ENCODE results near the gene RAVER1. TPM values are rescaled to one million over a fixed set of nuclear protein-coding genes. Genes with fewer than 3 reads are reported as not detected.

RAVER1 gene
- total and polyA plus RNA-seq, 9 of the 15 experiments (the other 6 are each of a cell fraction or from before 2014, with no cell fraction given): 0.06 to 113 (median 7.0) TPM

DNA sequence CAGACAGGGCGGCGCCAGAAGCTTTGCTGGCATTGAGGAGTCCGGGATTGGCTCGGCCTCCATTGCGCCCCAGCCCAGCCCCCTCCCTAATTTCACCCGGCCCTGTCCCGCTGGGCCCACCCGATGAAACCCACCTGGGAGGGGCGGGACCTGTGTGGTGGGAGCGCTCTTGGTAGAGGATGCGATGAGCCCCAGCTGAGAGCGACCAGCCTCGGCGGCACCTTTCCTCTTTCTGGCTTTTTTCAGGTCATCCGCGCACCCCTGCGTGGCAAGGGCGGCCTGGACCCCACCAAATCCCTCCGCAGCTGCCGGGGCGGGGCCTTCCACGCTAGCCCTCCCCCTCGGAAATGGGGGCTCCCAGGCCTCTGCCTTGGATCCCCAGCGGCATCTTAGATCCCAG lies 23.9 kb downstream of the RAVER1 start, which contains the start of gene ZGLP1:
Gene ZGLP1 (minus strand): TSS at position 393 of the 400 bp plus-strand sequence.
- peaks cover 18 to 47% of the 10 kb centered on the region in 2 experiments; a peak in 4 of 5 replicates for H3K4me1 ChIP-seq (replicated peaks in 1 of 2; ENCODE audit: control insufficient read depth in 2 of 2, insufficient read depth in 2 of 2, low read length in 2 of 2)
- H3K4me3 ChIP-seq: no peak within 1 kb of the TSS
- no peak for DNase-seq (ENCODE audit: extremely low read depth in 1 of 4, low spot score in 3 of 4)
- intact Hi-C loops (cut with micrococcal nuclease): no loop called here
- CTCF ChIA-PET (ENCODE audit: low intra/inter-chr PET ratio): no interaction called here
- in situ Hi-C loops (cut with MboI): no loop called here
- peaks cover 37% of the 10 kb centered on the region; the same call in 1 of the 3 replicates for H3K36me3 ChIP-seq (ENCODE audit: control insufficient read depth, insufficient read depth, low read length)
- H3K4me2 ChIP-seq (ENCODE audit: insufficient read depth, low read length): no peak within 1 kb of the TSS
- no peak for FAIRE-seq
- no peak within 1 kb of the TSS for H2AFZ ChIP-seq (ENCODE audit: low read depth, low read length)
- no peaks in the 10 kb centered on the region for H3K9me1 ChIP-seq (ENCODE audit: control insufficient read depth, insufficient read depth, low read length)
- no peaks in the 10 kb centered on the region for H4K20me1 ChIP-seq (replicated peaks; ENCODE audit: control insufficient read depth, insufficient read depth, low read length)
- peak within 1 kb of the TSS in 1 of 2 experiments; percentile 70; a peak in 2 of 4 replicates for H3K9ac ChIP-seq (ENCODE audit: insufficient read depth in 1 of 2, low read depth in 2 of 2, low read length in 2 of 2)
- POLR2A ChIA-PET: interaction anchor here (1.7 kb wide), 1 partner anchor 11 kb away, joined by 4 read pairs; no protein-coding TSS in a partner anchor
- H3K27me3 ChIP-seq (ENCODE audit: control insufficient read depth in 2 of 2, insufficient read depth in 2 of 2, low read length in 2 of 2): no peaks in the 10 kb centered on the region
- no peak for ATAC-seq
- WGBS (ENCODE audit: insufficient coverage, low coverage, missing lambda C conversion rate): 96% methylated on average over 14 of the region's 24 CpGs
- no TSS peak for BruUV-seq (replicated peaks)
- no peak within 1 kb of the TSS for H3K27ac ChIP-seq (ENCODE audit: extremely low read depth, low read depth, low read length)
- H3K79me2 ChIP-seq (ENCODE audit: control insufficient read depth, insufficient read depth, low read length): peaks cover 7% of the 10 kb centered on the region; the same call in 2 of the 3 replicates
- H3K9me3 ChIP-seq (replicated peaks; ENCODE audit: control insufficient read depth, insufficient read depth, low read depth, low read length): no peaks in the 10 kb centered on the region
- peak; percentile 33 for TF ChIP-seq POLR2G (IDR thresholded peaks at IDR 0.05; ENCODE audit: low read depth, low read length)
- TF ChIP-seq ZNF431 (CRISPR knock-in tag; IDR thresholded peaks at IDR 0.05): no peak
- no peak for TF ChIP-seq ETV6 (IDR thresholded peaks at IDR 0.05; ENCODE audit: borderline replicate concordance in 1 of 2, low read depth in 2 of 2, low read length in 1 of 2)
- no peak for TF ChIP-seq ETV6 (CRISPR knock-in tag; IDR thresholded peaks at IDR 0.05; ENCODE audit: borderline replicate concordance)
- no peak for TF ChIP-seq ZEB2 (IDR thresholded peaks at IDR 0.05)
- TF ChIP-seq CGGBP1 (CRISPR knock-in tag; IDR thresholded peaks at IDR 0.05): no peak
- no peak for TF ChIP-seq TGIF2 (CRISPR knock-in tag; IDR thresholded peaks at IDR 0.05)
- no peak for TF ChIP-seq ZC3H4 (CRISPR knock-in tag; IDR thresholded peaks at IDR 0.05; ENCODE audit: borderline replicate concordance)

All from K562 (cell line).